Thyroid gland (tissue), 4 donors: ENCODE data around the gene HS6ST2. TPM values are rescaled to one million over a fixed set of nuclear protein-coding genes. Genes with fewer than 3 reads are reported as not detected.

ENCODE experiments used
- DNase-seq, 2 donors: peaks; one replicate each; pipeline ENCODE4 v3.0.0-alpha.2; 2019
- H3K27ac ChIP-seq, 3 donors: fragments of 200-600 bp; sonication (generic); 1 replicate in 2 of 3; 2 replicates in 1 of 3; pipeline ENCODE4 v1.5.1; 2016 to 2019; ENCODE audit warnings: mild to moderate bottlenecking in 1 of 3, moderate library complexity in 1 of 3
- H3K27me3 ChIP-seq: fragments of 200-600 bp; sonication (generic); one replicate; pipeline ENCODE4 v1.5.1; 2019
- H3K36me3 ChIP-seq, 2 donors: fragments of 200-600 bp; sonication (generic); one replicate each; pipeline ENCODE4 v1.5.1; 2016 to 2019
- H3K4me1 ChIP-seq, 2 donors: fragments of 200-600 bp; sonication (generic); one replicate each; pipeline ENCODE4 v1.5.1; 2017 to 2019
- H3K4me3 ChIP-seq, 3 donors: fragments of 200-600 bp; sonication (generic); replicated peaks in 1 of 3; 1 replicate in 2 of 3; 2 replicates in 1 of 3; pipeline ENCODE4 v1.5.1; 2016; ENCODE audit warnings: mild to moderate bottlenecking in 1 of 3
- H3K9me3 ChIP-seq: fragments of 200-600 bp; sonication (generic); one replicate; pipeline ENCODE4 v1.5.1; 2017
- POLR2A ChIP-seq, 2 donors: fragments of 450-650 bp; IDR thresholded peaks; one replicate each; pipeline ENCODE4 v1.6.1; 2017; ENCODE audit warnings: antibody characterized with exemption in 2 of 2, mild to moderate bottlenecking in 2 of 2, moderate library complexity in 1 of 2
- WGBS, 2 donors: methylation state at CpG; one replicate each; pipeline ENCODE4 v1.1.5; 2017; 5-methylcytosine and 5-hydroxymethylcytosine counted together
- intact Hi-C: fragments of 100-400 bp; cut with DNase I; formaldehyde crosslinking; loops from one replicate; pipeline ENCODE4 v1.15.1; 2023
- total RNA-seq, 4 donors: library from RNA; depleted of rRNA; stranded (reverse); fragments of >200 nt; gene quantifications; one replicate each; pipeline ENCODE4 v1.2.3, GENCODE V29; 2016
- TF ChIP-seq, protein P1 (sequence below), 6 experiments: fragments of 200-600 bp in 3 of 6; fragments of 450-650 bp in 3 of 6; sonication (generic) in 3 of 6; IDR thresholded peaks; one replicate each; pipeline ENCODE4 v1.5.1; 2016 to 2019; ENCODE audit warnings: antibody characterized with exemption in 6 of 6, mild to moderate bottlenecking in 2 of 6, inconsistent platforms in 1 of 6, moderate library complexity in 1 of 6

HS6ST2 gene
- total RNA-seq, 4 donors from 2014 or later, result 0.11 to 0.78 (median 0.38) TPM; not detected in 1

DNA sequence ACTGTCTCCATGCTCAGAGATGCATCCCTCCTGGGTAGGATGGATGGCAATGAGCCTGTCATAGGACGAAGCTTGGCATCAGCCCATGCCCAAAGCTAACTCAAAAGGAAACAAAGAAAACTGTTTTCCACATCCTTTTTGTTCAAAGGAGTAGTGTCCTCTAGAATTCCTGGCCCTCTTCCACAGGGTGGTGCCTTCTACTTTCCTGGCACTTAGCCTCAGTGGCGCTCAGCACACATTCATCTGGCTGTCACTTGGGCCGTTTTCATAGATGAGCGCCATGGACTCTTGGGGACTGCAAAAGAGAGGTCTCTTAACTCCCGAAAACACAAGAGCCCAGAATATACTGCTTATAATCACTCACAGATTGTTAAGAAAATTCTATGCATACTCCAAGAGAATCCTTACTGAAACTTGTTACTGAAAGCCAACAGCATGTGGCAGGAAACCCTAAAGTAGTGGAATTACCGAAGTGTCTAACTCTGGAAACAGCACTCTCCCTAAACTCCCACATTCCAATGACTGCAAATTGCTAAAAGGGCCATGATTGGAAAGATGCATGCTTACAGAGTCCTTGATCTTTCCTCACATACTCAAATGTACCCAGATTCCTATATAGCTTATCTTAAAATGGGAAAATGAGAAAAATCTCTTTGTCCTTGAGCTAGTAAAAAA lies 110.0 kb downstream of the HS6ST2 start:
- DNase-seq, result peak; percentile 1 to 2
- Histone ChIP-seq H3K27ac (no peak overlapping the region), H3K4me1 (no peaks in the 10 kb centered on the region), H3K27me3 (no peaks in the 10 kb centered on the region), H3K9me3 (no peaks in the 10 kb centered on the region), H3K4me3 (no peak overlapping the region), H3K36me3 (no peaks in the 10 kb centered on the region)
- intact Hi-C loops, result no loop called here
- TF ChIP-seq, protein P1, sequence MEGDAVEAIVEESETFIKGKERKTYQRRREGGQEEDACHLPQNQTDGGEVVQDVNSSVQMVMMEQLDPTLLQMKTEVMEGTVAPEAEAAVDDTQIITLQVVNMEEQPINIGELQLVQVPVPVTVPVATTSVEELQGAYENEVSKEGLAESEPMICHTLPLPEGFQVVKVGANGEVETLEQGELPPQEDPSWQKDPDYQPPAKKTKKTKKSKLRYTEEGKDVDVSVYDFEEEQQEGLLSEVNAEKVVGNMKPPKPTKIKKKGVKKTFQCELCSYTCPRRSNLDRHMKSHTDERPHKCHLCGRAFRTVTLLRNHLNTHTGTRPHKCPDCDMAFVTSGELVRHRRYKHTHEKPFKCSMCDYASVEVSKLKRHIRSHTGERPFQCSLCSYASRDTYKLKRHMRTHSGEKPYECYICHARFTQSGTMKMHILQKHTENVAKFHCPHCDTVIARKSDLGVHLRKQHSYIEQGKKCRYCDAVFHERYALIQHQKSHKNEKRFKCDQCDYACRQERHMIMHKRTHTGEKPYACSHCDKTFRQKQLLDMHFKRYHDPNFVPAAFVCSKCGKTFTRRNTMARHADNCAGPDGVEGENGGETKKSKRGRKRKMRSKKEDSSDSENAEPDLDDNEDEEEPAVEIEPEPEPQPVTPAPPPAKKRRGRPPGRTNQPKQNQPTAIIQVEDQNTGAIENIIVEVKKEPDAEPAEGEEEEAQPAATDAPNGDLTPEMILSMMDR (IDR thresholded peaks at IDR 0.05), result no peak
- no peak for TF ChIP-seq POLR2A (IDR thresholded peaks at IDR 0.05)
- 10 to 11% methylated on average over 3 to 6 of the region's 6 CpGs for WGBS, 2 donors

DNA sequence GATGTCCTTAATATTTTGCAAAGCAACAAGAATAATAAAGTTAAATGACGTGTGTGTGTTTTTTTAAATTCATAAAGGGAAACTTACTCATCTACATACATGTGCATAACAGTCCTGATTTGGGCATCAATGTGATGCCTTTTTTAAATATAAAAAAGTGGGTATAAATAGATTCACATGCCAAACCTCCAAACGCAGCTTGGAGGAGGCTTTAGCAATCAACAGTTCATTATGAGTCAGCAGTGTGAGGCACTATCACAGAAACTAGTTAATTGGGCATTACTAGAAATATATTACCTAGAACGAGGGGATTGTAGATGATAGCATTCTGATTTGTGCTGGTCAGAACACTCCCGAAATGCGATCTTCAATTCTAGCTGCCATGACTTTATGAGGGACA lies 115.1 kb downstream of the HS6ST2 start:
- WGBS, 2 donors, result 82 to 89% methylated on average over 5 of the region's 5 CpGs
- no peaks in the 10 kb centered on the region for H3K36me3 ChIP-seq
- H3K4me1 ChIP-seq, result no peaks in the 10 kb centered on the region
- no peak for TF ChIP-seq POLR2A (IDR thresholded peaks at IDR 0.05)
- TF ChIP-seq, protein P1 (IDR thresholded peaks at IDR 0.05), result no peak
- H3K27me3 ChIP-seq, result no peaks in the 10 kb centered on the region
- no peak for DNase-seq
- no peak overlapping the region for H3K4me3 ChIP-seq
- intact Hi-C loops, result no loop called here
- no peaks in the 10 kb centered on the region for H3K9me3 ChIP-seq
- no peak overlapping the region for H3K27ac ChIP-seq

- Histone ChIP-seq H3K27me3 (no peaks in the 10 kb centered on the region), H3K4me1 (no peaks in the 10 kb centered on the region), H3K4me3 (no peak overlapping the region), H3K27ac (no peak overlapping the region), H3K9me3 (no peaks in the 10 kb centered on the region), H3K36me3 (no peaks in the 10 kb centered on the region)
- 62 to 66% methylated on average over 4 of the region's 4 CpGs for WGBS, 2 donors
- no peak for TF ChIP-seq POLR2A (IDR thresholded peaks at IDR 0.05)
- TF ChIP-seq, protein P1 (IDR thresholded peaks at IDR 0.05), result no peak
- intact Hi-C loops, result no loop called here
- DNase-seq, result no peak
Observed at GRCh38 chrX:132842460-132843238, 115.8 kb downstream of the HS6ST2 start.

DNA sequence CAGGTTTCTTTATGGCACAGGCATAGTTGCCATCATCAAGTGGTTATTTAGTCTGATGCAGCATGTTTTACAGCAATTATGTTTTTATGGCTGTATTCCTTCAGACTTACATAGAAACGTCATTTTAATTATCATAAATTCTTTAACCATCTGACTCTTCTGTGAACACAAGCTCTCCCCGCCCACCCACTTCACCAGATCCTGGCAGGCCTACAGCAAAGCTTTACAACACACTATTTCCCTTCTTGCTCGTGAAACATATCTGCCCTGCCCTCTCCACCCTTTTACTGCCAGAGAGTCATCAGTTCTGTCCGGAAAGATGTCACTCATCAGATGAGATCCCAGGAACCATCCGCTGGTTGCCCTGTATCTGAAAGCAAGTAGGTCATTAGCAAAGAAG lies 120.5 kb downstream of the HS6ST2 start:
- no peak for DNase-seq
- H3K9me3 ChIP-seq, result no peaks in the 10 kb centered on the region
- intact Hi-C loops, result no loop called here
- H3K27ac ChIP-seq, result no peak overlapping the region
- H3K4me3 ChIP-seq, result no peak overlapping the region
- H3K4me1 ChIP-seq, result no peaks in the 10 kb centered on the region
- H3K27me3 ChIP-seq, result no peaks in the 10 kb centered on the region
- 51 to 63% methylated on average over 3 to 5 of the region's 5 CpGs for WGBS, 2 donors
- no peak for TF ChIP-seq POLR2A (IDR thresholded peaks at IDR 0.05)
- TF ChIP-seq, protein P1 (IDR thresholded peaks at IDR 0.05), result no peak
- H3K36me3 ChIP-seq, result no peaks in the 10 kb centered on the region

DNA sequence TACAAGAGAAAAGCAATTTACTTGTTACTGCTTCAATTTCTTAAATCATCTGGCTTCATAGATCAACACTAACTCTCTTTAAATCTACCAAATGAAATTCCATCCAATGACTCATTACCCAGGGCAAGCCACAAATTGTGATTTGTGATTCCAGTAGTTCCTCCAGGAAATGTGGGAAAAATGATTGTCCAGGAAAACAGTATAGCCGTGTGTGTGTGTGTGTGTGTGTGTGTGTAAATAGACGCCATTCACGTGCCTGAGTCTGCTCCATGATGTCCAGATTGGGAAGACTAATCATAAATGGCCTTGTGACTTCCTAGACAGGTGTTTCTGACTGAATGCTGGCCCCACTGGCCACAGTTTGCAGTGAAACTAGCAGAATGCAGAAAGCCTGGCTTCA lies 121.3 kb downstream of the HS6ST2 start:
- intact Hi-C loops, result no loop called here
- no peaks in the 10 kb centered on the region for H3K36me3 ChIP-seq
- no peak for TF ChIP-seq POLR2A (IDR thresholded peaks at IDR 0.05)
- TF ChIP-seq, protein P1 (IDR thresholded peaks at IDR 0.05), result no peak
- no peak overlapping the region for H3K4me3 ChIP-seq
- no peaks in the 10 kb centered on the region for H3K27me3 ChIP-seq
- H3K27ac ChIP-seq, result no peak overlapping the region
- DNase-seq, result no peak
- no peaks in the 10 kb centered on the region for H3K9me3 ChIP-seq
- WGBS, 2 donors, result 60 to 67% methylated on average over 3 of the region's 3 CpGs
- no peaks in the 10 kb centered on the region for H3K4me1 ChIP-seq
